Thoracic aorta (tissue), 2 donors: Measurements from ENCODE around the gene ZNF281. TPM values are rescaled to one million over a fixed set of nuclear protein-coding genes. Genes with fewer than 3 reads are reported as not detected.
A peak's percentile ranks its signal among the peaks of the same experiment; 100 is the strongest.

Experiments used
- ATAC-seq: fragments of 150-250 bp; one replicate; pipeline ENCODE4 v1.8.0; 2017; ENCODE audit warnings: low read depth; ENCODE audit not compliant: insufficient number of reproducible peaks, low FRiP score
- DNase-seq: peaks from one replicate; pipeline ENCODE4 v3.0.0-alpha.2; 2020; ENCODE audit warnings: low spot score
- H3K27ac ChIP-seq, 2 donors: fragments of 200-600 bp; sonication (generic); 1 replicate in 1 of 2; 2 replicates in 1 of 2; pipeline ENCODE4 v1.5.1; 2016; ENCODE audit warnings: mild to moderate bottlenecking in 2 of 2, moderate library complexity in 2 of 2
- H3K27me3 ChIP-seq: fragments of 200-600 bp; sonication (generic); replicated peaks from 2 replicates; pipeline ENCODE4 v1.6.0; 2016; ENCODE audit warnings: mild to moderate bottlenecking; ENCODE audit not compliant: insufficient read depth
- H3K36me3 ChIP-seq: fragments of 200-600 bp; sonication (generic); one replicate; pipeline ENCODE4 v1.5.1; 2016
- H3K4me1 ChIP-seq, 2 donors: fragments of 200-600 bp; sonication (generic); 1 replicate in 1 of 2; 2 replicates in 1 of 2; pipeline versions ENCODE4 v1.5.1 to v1.6.0; 2016; ENCODE audit warnings: low read depth in 2 of 2, mild to moderate bottlenecking in 1 of 2; ENCODE audit not compliant: control insufficient read depth in 1 of 2
- H3K4me3 ChIP-seq: fragments of 200-600 bp; sonication (generic); 2 replicates; pipeline ENCODE4 v1.5.1; 2016; ENCODE audit warnings: mild to moderate bottlenecking
- H3K9me3 ChIP-seq: fragments of 200-600 bp; sonication (generic); 2 replicates; pipeline ENCODE4 v1.5.1; 2016
- total RNA-seq, 2 donors: library from RNA; depleted of rRNA; stranded (reverse); fragments of >200 nt; gene quantifications; one replicate each; pipeline versions ENCODE4 v1.1.0 to v1.2.3, GENCODE V29; 2016
- TF ChIP-seq, protein P1 (sequence below): fragments of 200-600 bp; sonication (generic); IDR thresholded peaks from one replicate; pipeline ENCODE4 v1.5.1; 2019; ENCODE audit warnings: antibody characterized with exemption

The ZNF281 gene
- total RNA-seq, 2 donors from 2014 or later: 6.5 to 15.7 TPM

- no peak overlapping the region for H3K27ac ChIP-seq
- H3K4me3 ChIP-seq: peak overlapping the region; percentile 80
- H3K4me1 ChIP-seq: peaks cover 32 to 46% of the 10 kb centered on the region in 2 donors
- H3K36me3 ChIP-seq: no peaks in the 10 kb centered on the region
- no peak for ATAC-seq
- DNase-seq: no peak
- H3K27me3 ChIP-seq: no peaks in the 10 kb centered on the region
- TF ChIP-seq, protein P1, sequence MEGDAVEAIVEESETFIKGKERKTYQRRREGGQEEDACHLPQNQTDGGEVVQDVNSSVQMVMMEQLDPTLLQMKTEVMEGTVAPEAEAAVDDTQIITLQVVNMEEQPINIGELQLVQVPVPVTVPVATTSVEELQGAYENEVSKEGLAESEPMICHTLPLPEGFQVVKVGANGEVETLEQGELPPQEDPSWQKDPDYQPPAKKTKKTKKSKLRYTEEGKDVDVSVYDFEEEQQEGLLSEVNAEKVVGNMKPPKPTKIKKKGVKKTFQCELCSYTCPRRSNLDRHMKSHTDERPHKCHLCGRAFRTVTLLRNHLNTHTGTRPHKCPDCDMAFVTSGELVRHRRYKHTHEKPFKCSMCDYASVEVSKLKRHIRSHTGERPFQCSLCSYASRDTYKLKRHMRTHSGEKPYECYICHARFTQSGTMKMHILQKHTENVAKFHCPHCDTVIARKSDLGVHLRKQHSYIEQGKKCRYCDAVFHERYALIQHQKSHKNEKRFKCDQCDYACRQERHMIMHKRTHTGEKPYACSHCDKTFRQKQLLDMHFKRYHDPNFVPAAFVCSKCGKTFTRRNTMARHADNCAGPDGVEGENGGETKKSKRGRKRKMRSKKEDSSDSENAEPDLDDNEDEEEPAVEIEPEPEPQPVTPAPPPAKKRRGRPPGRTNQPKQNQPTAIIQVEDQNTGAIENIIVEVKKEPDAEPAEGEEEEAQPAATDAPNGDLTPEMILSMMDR: no peak
- no peaks in the 10 kb centered on the region for H3K9me3 ChIP-seq
These were observed 686 bp upstream of the ZNF281 start for GRCh38 chr1:200410566-200410878.

- Histone ChIP-seq H3K27ac (peak overlapping the region; percentile 61 to 76), H3K27me3 (no peaks in the 10 kb centered on the region), H3K36me3 (no peaks in the 10 kb centered on the region), H3K4me1 (peaks cover 36 to 47% of the 10 kb centered on the region in 2 donors), H3K9me3 (no peaks in the 10 kb centered on the region), H3K4me3 (peak overlapping the region; percentile 80)
- ATAC-seq: peak; percentile 38
- TF ChIP-seq, protein P1: no peak
- no peak for DNase-seq
These were observed 554 bp downstream of the ZNF281 start for GRCh38 chr1:200409203-200409760.

GRCh38 chr1:200406161-200406797 lies 3.6 kb downstream of the ZNF281 start:
- H3K27me3 ChIP-seq: no peaks in the 10 kb centered on the region
- TF ChIP-seq, protein P1: no peak
- no peak overlapping the region for H3K4me3 ChIP-seq
- ATAC-seq (no peak), DNase-seq (no peak)
- H3K36me3 ChIP-seq: no peaks in the 10 kb centered on the region
- H3K27ac ChIP-seq: no peak overlapping the region
- no peaks in the 10 kb centered on the region for H3K9me3 ChIP-seq
- peaks cover 36 to 47% of the 10 kb centered on the region in 2 donors for H3K4me1 ChIP-seq

DNA sequence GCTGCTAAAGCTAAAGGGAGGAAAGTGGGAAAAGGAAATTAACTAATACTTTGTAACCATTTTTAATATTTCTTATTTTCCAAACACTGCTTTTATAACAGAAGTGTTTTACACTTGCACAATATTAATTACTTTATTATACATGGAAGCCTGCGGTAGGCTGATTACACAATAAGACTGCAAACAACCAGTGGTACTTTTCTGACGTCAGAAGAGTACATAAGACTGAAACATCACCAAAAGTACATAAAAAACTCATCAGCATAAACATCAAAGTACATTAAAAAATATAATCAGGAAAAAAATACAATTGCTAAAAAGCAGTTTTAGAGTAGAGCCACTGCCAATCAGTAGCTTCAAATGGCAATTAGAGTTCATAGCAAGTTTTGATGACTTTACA lies 4.6 kb downstream of the ZNF281 start:
- Histone ChIP-seq H3K4me3 (no peak overlapping the region), H3K4me1 (peaks cover 32 to 42% of the 10 kb centered on the region in 2 donors), H3K27me3 (no peaks in the 10 kb centered on the region), H3K9me3 (no peaks in the 10 kb centered on the region), H3K27ac (no peak overlapping the region), H3K36me3 (no peaks in the 10 kb centered on the region)
- TF ChIP-seq, protein P1: no peak
- ATAC-seq (no peak), DNase-seq (no peak)

GRCh38 chr1:200401708-200402107 lies 8.1 kb downstream of the ZNF281 start:
- TF ChIP-seq, protein P1: no peak
- no peak for DNase-seq
- Histone ChIP-seq H3K36me3 (no peaks in the 10 kb centered on the region), H3K4me1 (peaks cover 12 to 17% of the 10 kb centered on the region in 2 donors), H3K27me3 (no peaks in the 10 kb centered on the region), H3K9me3 (no peaks in the 10 kb centered on the region), H3K4me3 (no peak overlapping the region), H3K27ac (no peak overlapping the region)
- ATAC-seq: no peak
